HUES64 (cell line): ENCODE results near the gene TFG.

Source experiments
- H3K27ac ChIP-seq: 2 replicates; pipeline ENCODE4 v1.7.0; 2013; ENCODE audit warnings: low read depth, low read length, inconsistent platforms
- H3K27me3 ChIP-seq: 2 replicates; pipeline ENCODE4 v1.6.1; 2013; ENCODE audit warnings: mild to moderate bottlenecking, low read length; ENCODE audit not compliant: insufficient read depth
- H3K36me3 ChIP-seq: 2 replicates; pipeline ENCODE4 v1.6.1; 2013; ENCODE audit warnings: mild to moderate bottlenecking, low read length; ENCODE audit not compliant: insufficient read depth
- H3K4me1 ChIP-seq: 2 replicates; pipeline ENCODE4 v1.6.1; 2013; ENCODE audit warnings: mild to moderate bottlenecking, low read length, moderate library complexity; ENCODE audit not compliant: insufficient read depth
- H3K4me3 ChIP-seq: 2 replicates; pipeline ENCODE4 v1.5.1; 2013; ENCODE audit warnings: mild to moderate bottlenecking, low read length, moderate library complexity
- H3K9ac ChIP-seq: 2 replicates; pipeline ENCODE4 v1.6.1; 2013; ENCODE audit warnings: mild to moderate bottlenecking, low read depth, low read length
- H3K9me3 ChIP-seq: 2 replicates; pipeline ENCODE4 v1.6.1; 2013; ENCODE audit warnings: low read depth, low read length; ENCODE audit not compliant: insufficient read depth
- WGBS: fragments of 150-250, 120-280 bp; methylation state at CpG from one replicate; pipeline ENCODE4 v1.1.7; 2013; ENCODE audit warnings: missing lambda C conversion rate; 5-methylcytosine and 5-hydroxymethylcytosine counted together

Gene TFG

GRCh38 chr3:100776097-100776729, 66.9 kb downstream of the TFG start:
- H3K4me1 ChIP-seq, result no peaks in the 10 kb centered on the region
- no peaks in the 10 kb centered on the region for H3K9me3 ChIP-seq
- no peak overlapping the region for H3K27ac ChIP-seq
- WGBS, result 97% methylated on average over 2 of the region's 2 CpGs
- H3K27me3 ChIP-seq, result no peaks in the 10 kb centered on the region
- no peaks in the 10 kb centered on the region for H3K36me3 ChIP-seq
- no peak overlapping the region for H3K9ac ChIP-seq
- no peak overlapping the region for H3K4me3 ChIP-seq

- Histone ChIP-seq H3K27me3 (no peaks in the 10 kb centered on the region), H3K4me1 (no peaks in the 10 kb centered on the region), H3K27ac (no peak overlapping the region), H3K36me3 (no peaks in the 10 kb centered on the region), H3K9ac (no peak overlapping the region), H3K9me3 (no peaks in the 10 kb centered on the region), H3K4me3 (no peak overlapping the region)
- WGBS, result 92% methylated on average over 2 of the region's 2 CpGs
Measured at GRCh38 chr3:100776746-100777145, 67.5 kb downstream of the TFG start.

- H3K4me1 ChIP-seq, result no peaks in the 10 kb centered on the region
- no peak overlapping the region for H3K4me3 ChIP-seq
- no peak overlapping the region for H3K9ac ChIP-seq
- H3K9me3 ChIP-seq, result no peaks in the 10 kb centered on the region
- H3K27ac ChIP-seq, result no peak overlapping the region
- no peaks in the 10 kb centered on the region for H3K27me3 ChIP-seq
- H3K36me3 ChIP-seq, result no peaks in the 10 kb centered on the region
Measured at GRCh38 chr3:100777271-100777670, 68.0 kb downstream of the TFG start.

- Histone ChIP-seq H3K9me3 (no peaks in the 10 kb centered on the region), H3K9ac (no peak overlapping the region), H3K4me3 (no peak overlapping the region), H3K4me1 (no peaks in the 10 kb centered on the region), H3K36me3 (no peaks in the 10 kb centered on the region), H3K27ac (no peak overlapping the region), H3K27me3 (no peaks in the 10 kb centered on the region)
Measured at GRCh38 chr3:100779480-100779879, 70.2 kb downstream of the TFG start.

- no peaks in the 10 kb centered on the region for H3K36me3 ChIP-seq
- no peaks in the 10 kb centered on the region for H3K4me1 ChIP-seq
- no peak overlapping the region for H3K4me3 ChIP-seq
- H3K27me3 ChIP-seq, result no peaks in the 10 kb centered on the region
- WGBS, result 93% methylated on average over 1 of the region's 2 CpGs
- H3K9ac ChIP-seq, result no peak overlapping the region
- no peaks in the 10 kb centered on the region for H3K9me3 ChIP-seq
- H3K27ac ChIP-seq, result no peak overlapping the region
Measured at GRCh38 chr3:100780071-100780622, 70.9 kb downstream of the TFG start.

- Histone ChIP-seq H3K9ac (no peak overlapping the region), H3K9me3 (peaks cover 3% of the 10 kb centered on the region; the same call in 1 of the 2 replicates), H3K27ac (no peak overlapping the region), H3K4me3 (no peak overlapping the region), H3K36me3 (no peaks in the 10 kb centered on the region), H3K4me1 (no peaks in the 10 kb centered on the region), H3K27me3 (no peaks in the 10 kb centered on the region)
- WGBS, result 96% methylated on average over 2 of the region's 2 CpGs
Measured at GRCh38 chr3:100781301-100781700, 72.0 kb downstream of the TFG start.

GRCh38 chr3:100782348-100782747, 73.1 kb downstream of the TFG start:
- H3K27me3 ChIP-seq, result no peaks in the 10 kb centered on the region
- 71% methylated on average over 2 of the region's 2 CpGs for WGBS
- H3K36me3 ChIP-seq, result no peaks in the 10 kb centered on the region
- no peaks in the 10 kb centered on the region for H3K4me1 ChIP-seq
- H3K9ac ChIP-seq, result no peak overlapping the region
- H3K4me3 ChIP-seq, result no peak overlapping the region
- H3K27ac ChIP-seq, result no peak overlapping the region
- peaks cover 3% of the 10 kb centered on the region; the same call in 1 of the 2 replicates for H3K9me3 ChIP-seq

- Histone ChIP-seq H3K9me3 (peaks cover 3% of the 10 kb centered on the region; the same call in 1 of the 2 replicates), H3K4me3 (no peak overlapping the region), H3K36me3 (no peaks in the 10 kb centered on the region), H3K9ac (no peak overlapping the region), H3K4me1 (no peaks in the 10 kb centered on the region), H3K27ac (no peak overlapping the region), H3K27me3 (no peaks in the 10 kb centered on the region)
- 83% methylated on average over 3 of the region's 3 CpGs for WGBS
Measured at GRCh38 chr3:100782906-100783305, 73.6 kb downstream of the TFG start.

GRCh38 chr3:100783619-100784018, 74.3 kb downstream of the TFG start:
- 95% methylated on average over 3 of the region's 3 CpGs for WGBS
- no peak overlapping the region for H3K27ac ChIP-seq
- H3K27me3 ChIP-seq, result no peaks in the 10 kb centered on the region

GRCh38 chr3:100789579-100789978, 80.3 kb downstream of the TFG start:
- no peak overlapping the region for H3K27ac ChIP-seq
- no peaks in the 10 kb centered on the region for H3K36me3 ChIP-seq
- H3K4me3 ChIP-seq, result no peak overlapping the region
- H3K27me3 ChIP-seq, result no peaks in the 10 kb centered on the region
- 100% methylated on average over 1 of the region's 2 CpGs for WGBS
- H3K9ac ChIP-seq, result no peak overlapping the region
- no peaks in the 10 kb centered on the region for H3K4me1 ChIP-seq
- H3K9me3 ChIP-seq, result peaks cover 3% of the 10 kb centered on the region; the same call in 1 of the 2 replicates

More at GRCh38 chr3:100783619-100784018, 74.3 kb downstream of the TFG start:
- H3K9me3 ChIP-seq, result peaks cover 3% of the 10 kb centered on the region; the same call in 1 of the 2 replicates
- no peaks in the 10 kb centered on the region for H3K4me1 ChIP-seq
- no peak overlapping the region for H3K4me3 ChIP-seq
- no peak overlapping the region for H3K9ac ChIP-seq
- no peaks in the 10 kb centered on the region for H3K36me3 ChIP-seq

GRCh38 chr3:100796556-100796955, 87.3 kb downstream of the TFG start:
- Histone ChIP-seq H3K27me3 (no peaks in the 10 kb centered on the region), H3K4me1 (no peaks in the 10 kb centered on the region), H3K9me3 (no peaks in the 10 kb centered on the region), H3K27ac (no peak overlapping the region), H3K36me3 (no peaks in the 10 kb centered on the region), H3K4me3 (no peak overlapping the region), H3K9ac (no peak overlapping the region)
- 40% methylated on average over 2 of the region's 2 CpGs for WGBS

- no peaks in the 10 kb centered on the region for H3K4me1 ChIP-seq
- no peaks in the 10 kb centered on the region for H3K36me3 ChIP-seq
- WGBS, result 100% methylated on average over 1 of the region's 1 CpG
- no peak overlapping the region for H3K4me3 ChIP-seq
- no peak overlapping the region for H3K9ac ChIP-seq
- no peak overlapping the region for H3K27ac ChIP-seq
- H3K9me3 ChIP-seq, result no peaks in the 10 kb centered on the region
- no peaks in the 10 kb centered on the region for H3K27me3 ChIP-seq
Measured at GRCh38 chr3:100798012-100798411, 88.7 kb downstream of the TFG start.
